ENCODE results near the gene STEAP2.
"Not testable (repeated sequence)": the region's sequence is repeated elsewhere in the genome, so short reads cannot be mapped to it uniquely, and the experiment has no call there.

GRCh38 chr7:90186290-90186689, 25.2 kb upstream of the STEAP2 start:
- TF ChIP-seq CTCF (IDR thresholded peaks at IDR 0.05; ENCODE audit: low read depth, low read length); EZH2phosphoT487 (IDR thresholded peaks at IDR 0.05; ENCODE audit: low read depth): not testable (repeated sequence)

All from OCI-LY3 (cell line).